Muscle layer of duodenum (tissue), 2 donors: ENCODE data around the gene TOPORS.
A peak's percentile ranks its signal among the peaks of the same experiment; 100 is the strongest.
"Not testable (repeated sequence)": the region's sequence is repeated elsewhere in the genome, so short reads cannot be mapped to it uniquely, and the experiment has no call there.

ENCODE experiments used
- H3K27ac ChIP-seq: one replicate; pipeline ENCODE4 v1.7.0; 2013; ENCODE audit warnings: mild to moderate bottlenecking, low read length
- H3K27me3 ChIP-seq: one replicate; pipeline ENCODE4 v1.7.0; 2013; ENCODE audit warnings: low read depth, mild to moderate bottlenecking, control low read depth, low read length
- H3K36me3 ChIP-seq, 2 donors: one replicate each; pipeline ENCODE4 v1.7.0; 2013; ENCODE audit warnings: low read length in 2 of 2, control low read depth in 1 of 2, mild to moderate bottlenecking in 1 of 2; ENCODE audit not compliant: insufficient read depth in 2 of 2, control insufficient read depth in 1 of 2
- H3K4me1 ChIP-seq, 2 donors: one replicate each; pipeline ENCODE4 v1.7.0; 2013; ENCODE audit warnings: low read length in 2 of 2, mild to moderate bottlenecking in 2 of 2, control low read depth in 1 of 2, moderate library complexity in 1 of 2; ENCODE audit not compliant: insufficient read depth in 2 of 2, control insufficient read depth in 1 of 2
- H3K4me3 ChIP-seq, 2 donors: one replicate each; pipeline ENCODE4 v1.7.0; 2013; ENCODE audit warnings: low read length in 2 of 2, low read depth in 1 of 2, mild to moderate bottlenecking in 1 of 2
- H3K9me3 ChIP-seq, 2 donors: one replicate each; pipeline ENCODE4 v1.7.0; 2013; ENCODE audit warnings: low read length in 2 of 2, control low read depth in 1 of 2, mild to moderate bottlenecking in 1 of 2; ENCODE audit not compliant: control insufficient read depth in 1 of 2
- donor health status: healthy.

The TOPORS gene

GRCh38 chr9:32526041-32526706 is 26.2 kb downstream of the TOPORS start, which contains the start of gene RIGI:
RIGI (minus strand) TSS chr9:32526196; CDS start chr9:32526166, 30 bp downstream.
- H3K27me3 ChIP-seq = no peaks in the 10 kb centered on the region
- peaks cover 0 to 8% of the 10 kb centered on the region in 2 donors for H3K4me1 ChIP-seq
- H3K4me3 ChIP-seq = peak within 1 kb of the TSS; percentile 73 to 95
- no peaks in the 10 kb centered on the region for H3K36me3 ChIP-seq
- no peaks in the 10 kb centered on the region for H3K9me3 ChIP-seq
- H3K27ac ChIP-seq = peak within 1 kb of the TSS; percentile 92

DNA sequence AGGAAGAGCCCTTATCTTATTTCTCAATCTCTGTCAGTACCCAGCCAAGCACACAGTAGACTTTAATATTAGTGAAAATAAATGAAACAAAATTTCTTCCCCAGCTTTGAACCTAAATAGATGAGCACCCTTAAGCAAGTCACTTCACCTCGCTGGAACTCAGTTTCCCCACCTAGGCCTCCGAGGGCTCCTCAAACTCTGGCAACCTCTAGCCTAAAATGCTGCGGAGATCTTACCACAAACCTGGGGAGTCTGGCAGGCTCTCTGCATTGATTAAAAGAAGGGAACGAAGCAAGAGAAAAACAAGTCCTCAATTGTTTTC is 26.7 kb downstream of the TOPORS start:
- peaks cover 0 to 8% of the 10 kb centered on the region in 2 donors for H3K4me1 ChIP-seq
- peak overlapping the region; percentile 73 to 95 for H3K4me3 ChIP-seq
- no peaks in the 10 kb centered on the region for H3K36me3 ChIP-seq
- H3K27ac ChIP-seq = peak overlapping the region; percentile 92
- H3K9me3 ChIP-seq = no peaks in the 10 kb centered on the region
- H3K27me3 ChIP-seq = no peaks in the 10 kb centered on the region

DNA sequence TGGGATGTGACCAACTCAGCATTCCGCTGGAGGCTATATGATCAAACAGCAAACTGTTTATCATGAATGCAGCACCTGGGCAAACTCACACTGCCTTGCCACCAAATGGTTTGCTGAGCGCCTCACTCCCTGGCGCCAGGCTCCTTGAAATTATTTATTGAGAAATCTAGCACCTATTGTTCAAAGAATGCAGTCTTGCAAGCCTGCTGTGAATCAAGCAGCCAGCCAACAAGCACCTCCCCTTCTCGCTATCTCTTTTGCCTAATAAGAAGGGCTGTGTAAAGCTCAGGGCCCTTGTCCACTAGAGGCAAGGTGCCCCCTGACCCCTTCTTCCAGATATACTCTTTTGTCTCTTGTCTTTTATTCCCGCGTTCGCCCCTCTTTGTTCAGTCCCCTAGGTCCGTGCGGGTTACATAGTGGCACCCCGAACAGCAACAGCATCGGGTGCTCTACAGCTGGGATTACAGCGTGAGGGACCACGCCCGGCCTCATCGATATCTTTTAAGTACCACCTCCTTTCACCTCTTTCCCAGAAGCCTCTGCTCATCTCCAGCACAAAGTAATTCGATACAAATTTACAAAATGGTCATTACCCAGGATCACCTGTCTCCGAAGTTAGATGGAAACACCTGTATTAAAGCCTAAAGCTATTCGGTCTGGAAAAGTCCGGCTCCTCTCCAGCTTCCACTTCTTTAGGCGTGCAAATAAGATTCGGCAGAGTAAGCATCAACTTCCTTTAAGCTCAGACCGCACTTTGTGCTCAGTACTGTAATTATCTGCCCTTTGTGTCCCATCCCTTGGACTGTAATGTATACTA is 27.3 kb downstream of the TOPORS start:
- Histone ChIP-seq H3K27ac (peak overlapping the region; percentile 92), H3K4me1 (peaks cover 0 to 8% of the 10 kb centered on the region in 2 donors), H3K4me3 (peak overlapping the region; percentile 73 to 95), H3K9me3 (no peaks in the 10 kb centered on the region), H3K36me3 (no peaks in the 10 kb centered on the region), H3K27me3 (no peaks in the 10 kb centered on the region)

GRCh38 chr9:32524558-32524891 is 27.9 kb downstream of the TOPORS start:
- H3K9me3 ChIP-seq, H3K27me3 ChIP-seq, H3K4me1 ChIP-seq, H3K36me3 ChIP-seq, H3K27ac ChIP-seq: not testable (repeated sequence)
- peak overlapping the region; percentile 73 to 95 for H3K4me3 ChIP-seq

- Histone ChIP-seq H3K27ac (no peak overlapping the region), H3K4me3 (no peak overlapping the region), H3K36me3 (no peaks in the 10 kb centered on the region), H3K9me3 (no peaks in the 10 kb centered on the region), H3K27me3 (no peaks in the 10 kb centered on the region), H3K4me1 (peaks cover 0 to 8% of the 10 kb centered on the region in 2 donors)
Observed at GRCh38 chr9:32523910-32524309, 28.5 kb downstream of the TOPORS start.

GRCh38 chr9:32518276-32518675 is 34.1 kb downstream of the TOPORS start:
- Histone ChIP-seq H3K9me3 (no peaks in the 10 kb centered on the region), H3K36me3 (no peaks in the 10 kb centered on the region), H3K27ac (no peak overlapping the region), H3K4me3 (no peak overlapping the region), H3K4me1 (no peaks in the 10 kb centered on the region), H3K27me3 (no peaks in the 10 kb centered on the region)

DNA sequence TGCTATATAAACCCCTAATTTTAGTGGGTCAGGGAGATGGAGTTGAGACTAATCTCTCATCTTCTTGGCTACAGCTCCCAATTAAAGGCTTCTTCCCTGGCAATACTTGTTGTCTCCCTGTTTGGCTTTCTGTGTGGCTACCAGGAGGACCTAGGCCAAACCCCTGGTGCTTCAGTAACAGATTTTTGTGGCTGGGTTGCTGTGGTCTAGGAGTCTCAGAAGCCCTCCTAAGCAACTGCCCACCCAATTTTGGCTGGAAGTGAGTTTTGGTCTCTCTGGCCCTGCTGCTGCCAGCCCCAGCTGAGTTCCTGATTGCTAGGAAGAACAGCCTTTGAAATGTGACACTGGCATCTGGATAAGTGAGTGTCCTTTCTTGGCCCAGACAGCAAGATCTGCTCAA is 36.1 kb downstream of the TOPORS start:
- H3K27ac ChIP-seq = no peak overlapping the region

DNA sequence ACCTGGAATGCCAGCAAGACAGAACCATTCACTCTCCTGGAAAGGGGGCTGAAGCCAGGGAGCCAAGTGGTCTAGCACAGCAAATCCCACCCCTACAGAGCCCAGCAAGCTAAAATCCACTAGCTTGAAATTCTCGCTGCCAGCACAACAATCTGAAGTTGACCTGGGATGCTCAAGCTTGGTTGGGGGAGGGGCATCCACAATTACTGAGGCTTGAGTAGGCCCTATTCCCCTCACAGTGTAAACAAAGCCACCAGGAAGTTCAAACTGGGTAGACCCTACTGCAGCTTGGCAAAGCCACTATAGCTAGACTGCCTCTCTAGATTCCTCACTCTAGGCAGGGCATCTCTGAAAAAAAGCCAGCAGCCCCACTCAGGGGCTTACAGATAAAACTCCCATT is 43.7 kb downstream of the TOPORS start:
- Histone ChIP-seq H3K4me3 (no peak overlapping the region), H3K27me3 (no peaks in the 10 kb centered on the region), H3K27ac (no peak overlapping the region), H3K9me3 (no peaks in the 10 kb centered on the region), H3K36me3 (no peaks in the 10 kb centered on the region), H3K4me1 (no peaks in the 10 kb centered on the region)

More for the DNA sequence above, 36.1 kb downstream of the TOPORS start:
- H3K4me3 ChIP-seq = no peak overlapping the region
- H3K36me3 ChIP-seq = no peaks in the 10 kb centered on the region
- no peaks in the 10 kb centered on the region for H3K9me3 ChIP-seq
- no peaks in the 10 kb centered on the region for H3K27me3 ChIP-seq
- H3K4me1 ChIP-seq = no peaks in the 10 kb centered on the region

DNA sequence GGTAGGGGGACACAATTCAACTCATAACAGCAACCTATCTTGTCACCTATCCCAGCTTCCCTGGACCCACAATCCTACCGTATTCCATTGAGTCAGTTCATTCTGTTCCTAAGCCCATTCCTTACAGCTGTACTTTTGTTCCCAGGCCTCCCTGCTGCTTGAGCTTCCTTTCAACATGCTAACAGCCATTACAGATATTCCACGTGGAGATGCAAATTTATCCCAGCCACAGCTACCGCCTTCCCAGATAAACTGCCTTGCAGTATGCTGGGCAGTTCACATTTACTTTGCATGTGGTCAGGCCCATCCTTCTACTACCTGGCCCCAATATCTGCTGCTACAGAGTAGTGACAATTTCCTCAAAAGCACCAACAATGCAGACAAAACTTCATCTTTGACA is 49.4 kb downstream of the TOPORS start:
- H3K27me3 ChIP-seq = no peaks in the 10 kb centered on the region
- H3K4me3 ChIP-seq = no peak overlapping the region
- no peak overlapping the region for H3K27ac ChIP-seq
- H3K9me3 ChIP-seq = no peaks in the 10 kb centered on the region
- peaks cover 8 to 10% of the 10 kb centered on the region in 2 donors for H3K36me3 ChIP-seq
- H3K4me1 ChIP-seq = no peaks in the 10 kb centered on the region

DNA sequence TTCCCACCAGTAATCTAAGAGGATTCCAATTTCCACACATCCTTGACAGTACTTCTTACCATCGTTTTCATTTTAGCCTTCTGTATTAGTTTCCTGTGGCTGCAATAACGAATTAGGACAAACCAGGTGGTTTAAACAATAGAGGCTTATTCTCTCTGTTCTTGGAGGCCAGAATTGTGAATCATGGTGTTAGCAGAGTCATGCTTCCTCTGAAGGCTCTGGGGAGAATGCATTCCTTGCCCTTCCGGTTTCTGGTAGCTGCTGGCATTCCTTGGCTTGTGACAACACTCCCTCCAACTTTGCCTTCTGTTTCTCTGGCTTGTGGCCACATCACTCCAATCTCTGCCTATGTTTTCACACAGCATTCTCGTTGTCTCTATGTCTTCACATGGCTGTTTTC is 49.9 kb downstream of the TOPORS start:
- H3K4me3 ChIP-seq = no peak overlapping the region
- no peaks in the 10 kb centered on the region for H3K27me3 ChIP-seq
- no peaks in the 10 kb centered on the region for H3K9me3 ChIP-seq
- no peak overlapping the region for H3K27ac ChIP-seq
- H3K4me1 ChIP-seq = no peaks in the 10 kb centered on the region
- H3K36me3 ChIP-seq = peaks cover 9 to 12% of the 10 kb centered on the region in 2 donors

DNA sequence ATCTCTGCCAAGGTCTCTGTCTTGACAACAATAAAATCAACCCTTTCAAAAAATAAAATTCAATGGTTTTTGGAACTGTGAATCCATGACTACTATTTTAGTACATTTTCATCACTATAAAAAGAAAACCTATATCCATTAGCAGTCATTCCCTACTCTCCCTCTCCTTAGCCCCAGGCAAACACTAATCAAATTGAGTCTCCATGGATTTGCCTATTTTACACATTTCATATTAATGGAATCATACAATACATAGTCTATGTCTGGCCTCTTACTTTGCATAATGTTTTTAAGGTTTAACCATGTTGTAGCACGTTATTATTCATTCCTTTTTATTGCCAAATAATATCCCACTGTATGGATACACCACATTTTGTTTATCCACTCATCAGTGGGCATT is 50.5 kb downstream of the TOPORS start:
- no peaks in the 10 kb centered on the region for H3K9me3 ChIP-seq
- H3K27me3 ChIP-seq = no peaks in the 10 kb centered on the region
- no peaks in the 10 kb centered on the region for H3K4me1 ChIP-seq
- H3K4me3 ChIP-seq = no peak overlapping the region
- H3K27ac ChIP-seq = no peak overlapping the region
- H3K36me3 ChIP-seq = peaks cover 9 to 14% of the 10 kb centered on the region in 2 donors
